Ovary (tissue), 3 donors: Measurements from ENCODE around the gene RABEPK.

Experiments used
- EP300 ChIP-seq: sonication (generic); formaldehyde crosslinking; IDR thresholded peaks from one replicate; pipeline ENCODE4 v1.6.1; 2017; ENCODE audit warnings: antibody characterized with exemption
- POLR2A ChIP-seq: fragments of 450-650 bp; IDR thresholded peaks from one replicate; pipeline ENCODE4 v1.6.1; 2017; ENCODE audit warnings: antibody characterized with exemption, mild to moderate bottlenecking, moderate library complexity
- TF ChIP-seq, protein P1 (sequence below), 3 donors: fragments of 450-650 bp in 2 of 3; fragments of 200-600 bp in 1 of 3; IDR thresholded peaks; one replicate each; pipeline versions ENCODE4 v1.5.1 to v1.8.0; 2016 to 2022; ENCODE audit warnings: antibody characterized with exemption in 3 of 3, mild to moderate bottlenecking in 1 of 3
- donor health status: DM: no; HTN: no; CAD: no.

DNA sequence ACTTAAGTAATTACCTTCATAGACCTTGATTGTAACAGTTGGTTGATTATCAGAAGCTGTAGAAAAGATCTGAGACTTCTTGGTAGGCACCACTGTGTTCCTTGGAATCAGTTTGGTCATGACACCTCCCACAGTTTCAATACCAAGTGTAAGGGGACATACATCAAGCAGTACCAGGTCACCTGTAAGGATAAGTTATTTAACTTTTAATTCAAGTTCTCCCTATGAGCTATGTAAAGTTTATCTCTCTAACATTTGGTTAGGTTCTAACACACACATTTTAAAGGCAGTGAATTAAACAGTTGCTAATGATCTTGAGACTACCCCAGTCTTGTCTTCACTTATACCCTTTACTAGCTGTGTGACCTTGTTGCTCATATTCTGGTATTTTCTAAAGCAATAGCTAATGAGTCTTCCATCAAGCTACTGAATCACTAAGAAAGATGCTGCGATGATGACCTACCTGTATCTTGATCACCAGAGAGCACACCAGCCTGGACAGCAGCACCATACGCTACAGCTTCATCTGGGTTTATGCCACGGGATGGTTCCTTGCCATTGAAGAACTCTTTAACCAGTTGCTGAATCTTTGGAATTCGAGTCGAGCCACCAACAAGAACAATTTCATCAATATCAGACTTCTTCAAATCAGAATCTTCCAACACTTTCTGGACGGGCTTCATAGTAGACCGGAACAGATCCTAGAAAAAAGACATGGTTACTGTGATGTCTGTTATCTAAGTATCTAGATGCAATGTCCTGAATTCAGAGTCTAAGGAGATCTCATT lies 38.0 kb downstream of the RABEPK start:
- TF ChIP-seq, protein P1, sequence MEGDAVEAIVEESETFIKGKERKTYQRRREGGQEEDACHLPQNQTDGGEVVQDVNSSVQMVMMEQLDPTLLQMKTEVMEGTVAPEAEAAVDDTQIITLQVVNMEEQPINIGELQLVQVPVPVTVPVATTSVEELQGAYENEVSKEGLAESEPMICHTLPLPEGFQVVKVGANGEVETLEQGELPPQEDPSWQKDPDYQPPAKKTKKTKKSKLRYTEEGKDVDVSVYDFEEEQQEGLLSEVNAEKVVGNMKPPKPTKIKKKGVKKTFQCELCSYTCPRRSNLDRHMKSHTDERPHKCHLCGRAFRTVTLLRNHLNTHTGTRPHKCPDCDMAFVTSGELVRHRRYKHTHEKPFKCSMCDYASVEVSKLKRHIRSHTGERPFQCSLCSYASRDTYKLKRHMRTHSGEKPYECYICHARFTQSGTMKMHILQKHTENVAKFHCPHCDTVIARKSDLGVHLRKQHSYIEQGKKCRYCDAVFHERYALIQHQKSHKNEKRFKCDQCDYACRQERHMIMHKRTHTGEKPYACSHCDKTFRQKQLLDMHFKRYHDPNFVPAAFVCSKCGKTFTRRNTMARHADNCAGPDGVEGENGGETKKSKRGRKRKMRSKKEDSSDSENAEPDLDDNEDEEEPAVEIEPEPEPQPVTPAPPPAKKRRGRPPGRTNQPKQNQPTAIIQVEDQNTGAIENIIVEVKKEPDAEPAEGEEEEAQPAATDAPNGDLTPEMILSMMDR (IDR thresholded peaks at IDR 0.05), result no peak
- TF ChIP-seq POLR2A (no peak), EP300 (no peak)
